K562 (cell line): ENCODE data around the gene MYCL. TPM values are rescaled to one million over a fixed set of nuclear protein-coding genes. Genes with fewer than 3 reads are reported as not detected.

Experiments used
- ATAC-seq: fragments of 200-7000 bp; cut with Tn5 transposase; 3 replicates; pipeline ENCODE4 v1.9.1; 2020; ENCODE audit warnings: moderate library complexity
- BruUV-seq: library from RNA; stranded (reverse); fragments of 400-500 nt; replicated peaks from 2 replicates; lab custom pipeline; 2021; lab: Mats Ljungman, UMichigan
- CTCF ChIA-PET: fragments of 300-600 bp; formaldehyde crosslinking; extraction: SDS; loops from one replicate; lab custom pipeline; 2021; ENCODE audit warnings: low intra/inter-chr PET ratio; lab: Yijun Ruan, JAX
- POLR2A ChIA-PET: fragments of 300-600, 350-650 bp; sonication (Branson Sonifier 250); formaldehyde crosslinking; extraction: SDS; loops from one replicate; lab custom pipeline; 2021; ENCODE audit warnings: antibody characterized with exemption, inconsistent platforms; lab: Yijun Ruan, JAX
- DNase-seq, 4 experiments: peaks; one replicate each; pipeline versions ENCODE4 v3.0.0 to v3.0.0-alpha.2; 2011 to 2018; ENCODE audit warnings: low spot score in 3 of 4, mixed read lengths in 3 of 4; ENCODE audit errors: extremely low read depth in 1 of 4
- FAIRE-seq: peaks from 2 replicates; lab custom pipeline; 2011; peaks lifted over from hg19 to GRCh38; lab: Jason Lieb, UNC
- H2AFZ ChIP-seq: 2 replicates; pipeline ENCODE4 v1.6.0; 2011; ENCODE audit warnings: low read depth, low read length, control low read depth, inconsistent platforms
- H3K27ac ChIP-seq: fragments of 200-600 bp; 3 replicates; pipeline ENCODE4 v1.8.0; 2011; ENCODE audit warnings: low read depth, mild to moderate bottlenecking, control low read depth, inconsistent platforms, low read length, moderate library complexity, mixed read lengths; ENCODE audit errors: extremely low read depth
- H3K27me3 ChIP-seq, 2 experiments: fragments of 300-600 bp in 1 of 2; 2 replicates in 1 of 2; 3 replicates in 1 of 2; pipeline versions ENCODE4 v1.6.0 to v1.8.0; 2011; ENCODE audit warnings: inconsistent platforms in 2 of 2, low read length in 2 of 2, mild to moderate bottlenecking in 1 of 2, mixed read lengths in 1 of 2, moderate library complexity in 1 of 2; ENCODE audit not compliant: control insufficient read depth in 2 of 2, insufficient read depth in 2 of 2
- H3K36me3 ChIP-seq: fragments of 300-600 bp; 3 replicates; pipeline ENCODE4 v1.8.0; 2011; ENCODE audit warnings: mild to moderate bottlenecking, low read length, inconsistent platforms; ENCODE audit not compliant: control insufficient read depth, insufficient read depth
- H3K4me1 ChIP-seq, 2 experiments: fragments of 200-600 bp in 1 of 2; replicated peaks in 1 of 2; 2 replicates in 1 of 2; 3 replicates in 1 of 2; pipeline versions ENCODE4 v1.5.1 to v1.8.0; 2011; ENCODE audit warnings: inconsistent platforms in 2 of 2, low read length in 2 of 2, mild to moderate bottlenecking in 1 of 2, mixed read lengths in 1 of 2, moderate library complexity in 1 of 2; ENCODE audit not compliant: control insufficient read depth in 2 of 2, insufficient read depth in 2 of 2
- H3K4me2 ChIP-seq: 2 replicates; pipeline ENCODE4 v1.6.1; 2011; ENCODE audit warnings: low read length, control low read depth, inconsistent platforms, mixed read lengths; ENCODE audit not compliant: insufficient read depth
- H3K4me3 ChIP-seq: fragments of 200-600 bp; sonication (generic), shearing (Covaris generic); 2 replicates; pipeline ENCODE4 v1.5.1; 2016; ENCODE audit warnings: control low read depth, inconsistent platforms
- H3K79me2 ChIP-seq: fragments of 200-600 bp; 3 replicates; pipeline ENCODE4 v1.8.0; 2011; ENCODE audit warnings: low read length, inconsistent platforms; ENCODE audit not compliant: control insufficient read depth, insufficient read depth
- H3K9ac ChIP-seq, 2 experiments: 2 replicates each; pipeline versions ENCODE4 v1.6.0 to v1.6.1; 2011; ENCODE audit warnings: low read depth in 2 of 2, low read length in 2 of 2, control low read depth in 1 of 2, inconsistent platforms in 1 of 2, mild to moderate bottlenecking in 1 of 2, mixed read lengths in 1 of 2; ENCODE audit not compliant: insufficient read depth in 1 of 2
- H3K9me1 ChIP-seq: one replicate; pipeline ENCODE4 v1.6.0; 2011; ENCODE audit warnings: inconsistent platforms, mild to moderate bottlenecking, low read length, moderate library complexity; ENCODE audit not compliant: control insufficient read depth, insufficient read depth
- H3K9me3 ChIP-seq: replicated peaks from 2 replicates; pipeline ENCODE4 v1.5.1; 2011; ENCODE audit warnings: low read depth, low read length, inconsistent platforms; ENCODE audit not compliant: control insufficient read depth, insufficient read depth
- H4K20me1 ChIP-seq: replicated peaks from 2 replicates; pipeline ENCODE4 v1.6.1; 2011; ENCODE audit warnings: low read length, inconsistent platforms, mixed read lengths; ENCODE audit not compliant: control insufficient read depth, insufficient read depth
- BACH1 ChIP-seq: fragments of 200-800 bp; sonication (Bioruptor generic); IDR thresholded peaks from 2 replicates; pipeline ENCODE4 v1.6.1; 2016; ENCODE audit warnings: missing genetic modification characterization, missing compliant biosample characterization
- CHD1 ChIP-seq: fragments of 200-600 bp; sonication (generic); IDR thresholded peaks from one replicate; pipeline ENCODE4 v1.6.1; 2012; ENCODE audit warnings: mild to moderate bottlenecking, moderate library complexity, low read length, inconsistent platforms
- LCOR ChIP-seq: sonication (generic); formaldehyde crosslinking; IDR thresholded peaks from 2 replicates; pipeline ENCODE4 v1.8.0; 2022; ENCODE audit warnings: mild to moderate bottlenecking, missing genetic modification reagents
- NFATC3 ChIP-seq: fragments of 450-650 bp; IDR thresholded peaks from 2 replicates; pipeline ENCODE4 v1.6.1; 2017; ENCODE audit warnings: mild to moderate bottlenecking
- SIN3B ChIP-seq: fragments of 450-650 bp; IDR thresholded peaks from 2 replicates; pipeline ENCODE4 v1.6.1; 2017; ENCODE audit warnings: low read depth, mild to moderate bottlenecking, moderate library complexity
- WGBS: fragments of 100-300 bp; shearing (Covaris generic); methylation state at CpG from one replicate; pipeline ENCODE4 v1.1.6; 2016; ENCODE audit warnings: low coverage, mixed read lengths; ENCODE audit not compliant: insufficient coverage; ENCODE audit errors: missing lambda C conversion rate; 5-methylcytosine and 5-hydroxymethylcytosine counted together
- in situ Hi-C: fragments of 300-500 bp; cut with MboI; formaldehyde crosslinking; loops from 4 replicates; pipeline ENCODE4 v1.15.0; 2018; ENCODE audit warnings: inconsistent platforms, mixed read lengths
- intact Hi-C: fragments of 100-400 bp; cut with micrococcal nuclease; formaldehyde crosslinking; loops from 2 replicates; pipeline ENCODE4 v1.14.2; 2022
- polyA plus RNA-seq, 8 experiments: library from polyadenylated mRNA; depleted of rRNA in 4 of 8; stranded (reverse) in 5 of 8; unstranded in 3 of 8; fragments of >200 nt; fragmentation: Nextera tagmentation in 2 of 8; fragmentation: Illumina TruSeq in 1 of 8; extraction: Ambion mirVana in 2 of 8; extraction: Trizol in 1 of 8; gene quantifications; 2 replicates each; pipeline versions ENCODE4 v1.2.1 to v1.2.3, GENCODE V29; 2011 to 2014; ENCODE audit warnings: inconsistent platforms in 1 of 8, missing spikeins in 1 of 8
- total RNA-seq, 7 experiments: library from RNA; depleted of rRNA in 6 of 7; stranded (reverse); fragments of >200 nt in 6 of 7; fragmentation: Illumina TruSeq in 2 of 7; extraction: Trizol in 2 of 7; gene quantifications; 2 replicates each; pipeline versions ENCODE4 v1.2.1 to v1.2.3, GENCODE V29; 2011 to 2021; ENCODE audit warnings: low replicate concordance in 1 of 7

MYCL gene
- total and polyA plus RNA-seq, 9 of the 15 experiments (the other 6 are each of a cell fraction or from before 2014, with no cell fraction given) = 3.5 to 22.0 (median 12.8) TPM

GRCh38 chr1:39882152-39882551, 19.6 kb downstream of the MYCL start:
- in situ Hi-C loops (no loop called here), intact Hi-C loops (no loop called here)
- CTCF ChIA-PET = no interaction called here
- DNase-seq (no peak), ATAC-seq (no peak), FAIRE-seq (no peak)
- no peaks in the 10 kb centered on the region for H3K9me3 ChIP-seq
- H3K36me3 ChIP-seq = peaks cover 43% of the 10 kb centered on the region
- POLR2A ChIA-PET = interaction anchor here (0.7 to 8.3 kb wide), 5 partner anchors 10 to 54 kb away, joined by 3 to 92 read pairs (median 4); no protein-coding TSS in a partner anchor
- TF ChIP-seq NFATC3 (no peak), SIN3B (no peak), LCOR (CRISPR knock-in tag) (no peak), CHD1 (peak; percentile 65), BACH1 (tag) (0 out of 2 replicates have a peak, but pooled peaks have one; percentile 18)
- H4K20me1 ChIP-seq = 0 out of 2 replicates have a peak, but pooled peaks cover 8% of the 10 kb centered on the region
- H3K4me3 ChIP-seq = peak overlapping the region; percentile 89
- peak overlapping the region; percentile 98 for H3K4me2 ChIP-seq
- H3K4me1 ChIP-seq = peaks cover 20 to 25% of the 10 kb centered on the region in 2 experiments; a peak in 4 of 5 replicates
- peaks cover 64% of the 10 kb centered on the region for H3K79me2 ChIP-seq
- WGBS = 2% methylated on average over 2 of the region's 2 CpGs
- peak overlapping the region; percentile 81 for H3K27ac ChIP-seq
- no peaks in the 10 kb centered on the region for H3K9me1 ChIP-seq
- no TSS peak for BruUV-seq
- H3K27me3 ChIP-seq = no peaks in the 10 kb centered on the region
- H3K9ac ChIP-seq = peak overlapping the region; percentile 87 to 93
- H2AFZ ChIP-seq = no peak overlapping the region
